ENCODE data around the gene C2orf49. TPM values are rescaled to one million over a fixed set of nuclear protein-coding genes. Genes with fewer than 3 reads are reported as not detected.

The C2orf49 gene
- total RNA-seq, 2 donors from 2014 or later = 18.1 to 21.5 TPM

GRCh38 chr2:105357122-105357521 is 19.8 kb downstream of the C2orf49 start:
- no peaks in the 10 kb centered on the region for H3K9me3 ChIP-seq (ENCODE audit: control insufficient read depth, low read length, poor library complexity, severe bottlenecking)
- Mint-ChIP-seq H3K27ac (no peak overlapping the region), H3K36me3 (ENCODE audit: low read depth) (peaks cover 6% of the 10 kb centered on the region), H3K4me1 (peaks cover 14% of the 10 kb centered on the region), H3K27me3 (no peaks in the 10 kb centered on the region), H3K4me3 (no peak overlapping the region)
- ATAC-seq (no peak), DNase-seq (no peak)

GRCh38 chr2:105358593-105358992 is 21.3 kb downstream of the C2orf49 start:
- Mint-ChIP-seq H3K27ac (no peak overlapping the region), H3K36me3 (ENCODE audit: low read depth) (peaks cover 3% of the 10 kb centered on the region), H3K4me3 (no peak overlapping the region), H3K27me3 (no peaks in the 10 kb centered on the region), H3K4me1 (peaks cover 13% of the 10 kb centered on the region)
- DNase-seq (no peak), ATAC-seq (no peak)
- no peaks in the 10 kb centered on the region for H3K9me3 ChIP-seq (ENCODE audit: control insufficient read depth, low read length, poor library complexity, severe bottlenecking)

- H3K9me3 ChIP-seq (ENCODE audit: control insufficient read depth, low read length, poor library complexity, severe bottlenecking) = no peaks in the 10 kb centered on the region
- no peak for DNase-seq
- Mint-ChIP-seq H3K27ac (peak overlapping the region; percentile 83), H3K4me3 (no peak overlapping the region), H3K36me3 (ENCODE audit: low read depth) (no peaks in the 10 kb centered on the region), H3K4me1 (peaks cover 15% of the 10 kb centered on the region), H3K27me3 (no peaks in the 10 kb centered on the region)
- peak; percentile 63 for ATAC-seq
These were observed 24.0 kb downstream of the C2orf49 start for GRCh38 chr2:105361102-105361889.

- ATAC-seq = no peak
- H3K36me3 Mint-ChIP-seq (ENCODE audit: low read depth) = peaks cover 2% of the 10 kb centered on the region
- H3K27me3 Mint-ChIP-seq = no peaks in the 10 kb centered on the region
- no peak overlapping the region for H3K4me3 Mint-ChIP-seq
- H3K9me3 ChIP-seq (ENCODE audit: control insufficient read depth, low read length, poor library complexity, severe bottlenecking) = no peaks in the 10 kb centered on the region
- H3K27ac Mint-ChIP-seq = peak overlapping the region; percentile 24
- H3K4me1 Mint-ChIP-seq = peaks cover 15% of the 10 kb centered on the region
- no peak for DNase-seq
These were observed 25.7 kb downstream of the C2orf49 start for GRCh38 chr2:105362862-105363591.

- no peak for DNase-seq
- peak overlapping the region; percentile 67 for H3K27ac Mint-ChIP-seq
These were observed 27.2 kb downstream of the C2orf49 start for GRCh38 chr2:105364436-105365139.

GRCh38 chr2:105365206-105365605 is 27.9 kb downstream of the C2orf49 start:
- H3K4me1 Mint-ChIP-seq = peaks cover 21% of the 10 kb centered on the region
- DNase-seq (no peak), ATAC-seq (no peak)
- H3K4me3 Mint-ChIP-seq = no peak overlapping the region
- peaks cover 8% of the 10 kb centered on the region for H3K27me3 Mint-ChIP-seq
- H3K9me3 ChIP-seq (ENCODE audit: control insufficient read depth, low read length, poor library complexity, severe bottlenecking) = no peaks in the 10 kb centered on the region
- H3K36me3 Mint-ChIP-seq (ENCODE audit: low read depth) = peaks cover 2% of the 10 kb centered on the region
- peak overlapping the region; percentile 67 for H3K27ac Mint-ChIP-seq

More at GRCh38 chr2:105364436-105365139, 27.2 kb downstream of the C2orf49 start:
- H3K9me3 ChIP-seq (ENCODE audit: control insufficient read depth, low read length, poor library complexity, severe bottlenecking) = no peaks in the 10 kb centered on the region
- no peak for ATAC-seq
- peaks cover 2% of the 10 kb centered on the region for H3K36me3 Mint-ChIP-seq (ENCODE audit: low read depth)
- no peak overlapping the region for H3K4me3 Mint-ChIP-seq
- peaks cover 15% of the 10 kb centered on the region for H3K4me1 Mint-ChIP-seq
- H3K27me3 Mint-ChIP-seq = peaks cover 1% of the 10 kb centered on the region

- ATAC-seq = no peak
These were observed 31.5 kb downstream of the C2orf49 start for GRCh38 chr2:105368759-105369408.

GRCh38 chr2:105369777-105370690 is 32.7 kb downstream of the C2orf49 start:
- DNase-seq (peak; percentile 64 to 79 (median 67)), ATAC-seq (peak; percentile 99)
- H3K36me3 Mint-ChIP-seq (ENCODE audit: low read depth) = peaks cover 4% of the 10 kb centered on the region
- H3K27ac Mint-ChIP-seq = peak overlapping the region; percentile 32
- peaks cover 21% of the 10 kb centered on the region for H3K4me1 Mint-ChIP-seq
- no peaks in the 10 kb centered on the region for H3K9me3 ChIP-seq (ENCODE audit: control insufficient read depth, low read length, poor library complexity, severe bottlenecking)
- peak overlapping the region; percentile 52 for H3K4me3 Mint-ChIP-seq
- H3K27me3 Mint-ChIP-seq = peaks cover 14% of the 10 kb centered on the region

More at GRCh38 chr2:105368759-105369408, 31.5 kb downstream of the C2orf49 start:
- Mint-ChIP-seq H3K4me3 (no peak overlapping the region), H3K36me3 (ENCODE audit: low read depth) (peaks cover 4% of the 10 kb centered on the region), H3K27me3 (peaks cover 14% of the 10 kb centered on the region), H3K27ac (no peak overlapping the region), H3K4me1 (peaks cover 17% of the 10 kb centered on the region)
- no peak for DNase-seq
- no peaks in the 10 kb centered on the region for H3K9me3 ChIP-seq (ENCODE audit: control insufficient read depth, low read length, poor library complexity, severe bottlenecking)

- Mint-ChIP-seq H3K27ac (no peak overlapping the region), H3K36me3 (ENCODE audit: low read depth) (peaks cover 4% of the 10 kb centered on the region)
- no peak for ATAC-seq
These were observed 33.8 kb downstream of the C2orf49 start for GRCh38 chr2:105371156-105371555.

GRCh38 chr2:105371810-105372209 is 34.5 kb downstream of the C2orf49 start:
- Mint-ChIP-seq H3K27me3 (peaks cover 14% of the 10 kb centered on the region), H3K27ac (no peak overlapping the region), H3K36me3 (ENCODE audit: low read depth) (peaks cover 4% of the 10 kb centered on the region), H3K4me1 (peaks cover 21% of the 10 kb centered on the region), H3K4me3 (no peak overlapping the region)
- DNase-seq = no peak
- no peak for ATAC-seq
- H3K9me3 ChIP-seq (ENCODE audit: control insufficient read depth, low read length, poor library complexity, severe bottlenecking) = no peaks in the 10 kb centered on the region

More at GRCh38 chr2:105371156-105371555, 33.8 kb downstream of the C2orf49 start:
- no peak for DNase-seq
- H3K9me3 ChIP-seq (ENCODE audit: control insufficient read depth, low read length, poor library complexity, severe bottlenecking) = no peaks in the 10 kb centered on the region
- Mint-ChIP-seq H3K4me1 (peaks cover 21% of the 10 kb centered on the region), H3K4me3 (no peak overlapping the region), H3K27me3 (peaks cover 14% of the 10 kb centered on the region)

GRCh38 chr2:105373344-105373781 is 36.0 kb downstream of the C2orf49 start:
- no peaks in the 10 kb centered on the region for H3K9me3 ChIP-seq (ENCODE audit: control insufficient read depth, low read length, poor library complexity, severe bottlenecking)
- ATAC-seq (no peak), DNase-seq (no peak)
- Mint-ChIP-seq H3K27me3 (peaks cover 14% of the 10 kb centered on the region), H3K4me3 (peak overlapping the region; percentile 77), H3K27ac (peak overlapping the region; percentile 77), H3K36me3 (ENCODE audit: low read depth) (peaks cover 2% of the 10 kb centered on the region), H3K4me1 (peaks cover 21% of the 10 kb centered on the region)

GRCh38 chr2:105373895-105374401 is 36.6 kb downstream of the C2orf49 start:
- H3K27ac Mint-ChIP-seq = peak overlapping the region; percentile 74
- peaks cover 14% of the 10 kb centered on the region for H3K27me3 Mint-ChIP-seq
- no peaks in the 10 kb centered on the region for H3K9me3 ChIP-seq (ENCODE audit: control insufficient read depth, low read length, poor library complexity, severe bottlenecking)
- peak; percentile 27 for ATAC-seq
- peaks cover 21% of the 10 kb centered on the region for H3K4me1 Mint-ChIP-seq
- peaks cover 2% of the 10 kb centered on the region for H3K36me3 Mint-ChIP-seq (ENCODE audit: low read depth)
- no peak for DNase-seq
- peak overlapping the region; percentile 77 for H3K4me3 Mint-ChIP-seq

All from T-helper 17 cell (primary cell).